Measurements from ENCODE around the gene LSM7.

DNA sequence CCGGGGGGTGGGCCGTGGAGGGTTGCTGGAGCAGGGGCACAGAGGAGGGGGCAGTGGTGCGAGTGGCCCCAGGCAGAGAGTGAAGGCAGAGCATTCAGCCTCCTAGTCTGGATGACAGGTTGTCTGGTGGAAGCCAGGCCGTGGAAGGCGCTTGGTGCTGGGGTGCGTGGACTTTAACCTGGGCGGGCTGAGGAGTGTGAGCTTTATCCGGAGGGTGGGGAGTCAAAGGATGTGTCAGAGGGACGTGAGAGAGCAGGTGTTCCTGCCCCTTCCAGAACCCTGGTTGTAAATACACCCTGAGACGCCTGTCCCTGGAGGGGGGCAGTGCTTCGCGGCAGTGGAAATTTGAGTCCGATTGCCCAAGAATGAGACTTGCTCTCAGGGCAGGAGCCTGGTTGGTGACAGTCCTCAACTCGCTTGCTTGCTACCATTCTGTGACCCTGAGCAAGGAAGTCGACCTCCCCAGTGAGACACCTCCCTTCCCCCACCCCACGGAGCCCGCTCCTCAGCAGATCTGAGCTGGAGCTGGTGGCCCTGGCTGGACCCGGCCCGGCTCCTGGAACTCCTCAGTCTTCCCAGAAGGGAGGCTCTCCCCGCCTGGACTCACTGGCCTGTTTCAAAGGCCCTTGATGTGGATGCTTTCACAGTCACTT is 2.4 kb upstream of the LSM7 start:
- TF ChIP-seq, protein P1, sequence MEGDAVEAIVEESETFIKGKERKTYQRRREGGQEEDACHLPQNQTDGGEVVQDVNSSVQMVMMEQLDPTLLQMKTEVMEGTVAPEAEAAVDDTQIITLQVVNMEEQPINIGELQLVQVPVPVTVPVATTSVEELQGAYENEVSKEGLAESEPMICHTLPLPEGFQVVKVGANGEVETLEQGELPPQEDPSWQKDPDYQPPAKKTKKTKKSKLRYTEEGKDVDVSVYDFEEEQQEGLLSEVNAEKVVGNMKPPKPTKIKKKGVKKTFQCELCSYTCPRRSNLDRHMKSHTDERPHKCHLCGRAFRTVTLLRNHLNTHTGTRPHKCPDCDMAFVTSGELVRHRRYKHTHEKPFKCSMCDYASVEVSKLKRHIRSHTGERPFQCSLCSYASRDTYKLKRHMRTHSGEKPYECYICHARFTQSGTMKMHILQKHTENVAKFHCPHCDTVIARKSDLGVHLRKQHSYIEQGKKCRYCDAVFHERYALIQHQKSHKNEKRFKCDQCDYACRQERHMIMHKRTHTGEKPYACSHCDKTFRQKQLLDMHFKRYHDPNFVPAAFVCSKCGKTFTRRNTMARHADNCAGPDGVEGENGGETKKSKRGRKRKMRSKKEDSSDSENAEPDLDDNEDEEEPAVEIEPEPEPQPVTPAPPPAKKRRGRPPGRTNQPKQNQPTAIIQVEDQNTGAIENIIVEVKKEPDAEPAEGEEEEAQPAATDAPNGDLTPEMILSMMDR (IDR thresholded peaks at IDR 0.05), result no peak
- TF ChIP-seq EZH2phosphoT487 (IDR thresholded peaks at IDR 0.05) (no peak), EZH2 (IDR thresholded peaks at IDR 0.05) (no peak)
